ENCODE results near the gene LAMC2.

DNA sequence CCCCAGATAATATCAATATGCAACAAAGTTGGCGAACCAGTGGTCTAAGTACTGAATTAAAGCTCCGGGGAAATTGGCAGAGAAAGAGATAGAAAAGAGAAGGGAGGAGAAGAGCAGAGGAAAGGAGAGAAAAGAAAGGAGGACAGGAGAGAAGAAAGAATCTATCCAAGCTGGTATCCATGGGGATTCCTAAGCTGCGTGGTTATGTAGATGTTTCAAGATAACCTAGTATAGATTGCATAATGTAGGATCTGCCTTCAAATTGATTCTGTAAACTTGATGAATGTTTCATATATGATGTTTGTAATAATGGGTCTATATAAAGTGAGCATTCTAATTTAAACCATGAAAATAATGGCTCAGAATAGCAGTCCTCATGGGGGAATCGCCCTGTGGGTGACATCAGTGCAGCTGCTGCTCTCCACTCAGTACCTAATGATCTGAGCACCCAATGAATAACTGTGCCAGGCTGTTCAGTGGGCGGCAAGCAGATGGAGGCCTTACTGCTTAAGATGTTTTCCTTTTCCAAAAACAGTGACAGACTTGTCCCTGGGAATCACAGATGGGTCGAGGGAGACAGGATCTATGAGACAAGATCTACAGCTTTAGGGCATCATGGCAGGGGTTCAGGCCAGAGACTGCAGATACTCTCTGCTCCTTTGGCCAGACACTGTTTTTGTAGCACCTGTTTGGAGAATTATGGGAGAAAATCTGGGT lies 78.0 kb downstream of the LAMC2 start:
- TF ChIP-seq, protein P1, sequence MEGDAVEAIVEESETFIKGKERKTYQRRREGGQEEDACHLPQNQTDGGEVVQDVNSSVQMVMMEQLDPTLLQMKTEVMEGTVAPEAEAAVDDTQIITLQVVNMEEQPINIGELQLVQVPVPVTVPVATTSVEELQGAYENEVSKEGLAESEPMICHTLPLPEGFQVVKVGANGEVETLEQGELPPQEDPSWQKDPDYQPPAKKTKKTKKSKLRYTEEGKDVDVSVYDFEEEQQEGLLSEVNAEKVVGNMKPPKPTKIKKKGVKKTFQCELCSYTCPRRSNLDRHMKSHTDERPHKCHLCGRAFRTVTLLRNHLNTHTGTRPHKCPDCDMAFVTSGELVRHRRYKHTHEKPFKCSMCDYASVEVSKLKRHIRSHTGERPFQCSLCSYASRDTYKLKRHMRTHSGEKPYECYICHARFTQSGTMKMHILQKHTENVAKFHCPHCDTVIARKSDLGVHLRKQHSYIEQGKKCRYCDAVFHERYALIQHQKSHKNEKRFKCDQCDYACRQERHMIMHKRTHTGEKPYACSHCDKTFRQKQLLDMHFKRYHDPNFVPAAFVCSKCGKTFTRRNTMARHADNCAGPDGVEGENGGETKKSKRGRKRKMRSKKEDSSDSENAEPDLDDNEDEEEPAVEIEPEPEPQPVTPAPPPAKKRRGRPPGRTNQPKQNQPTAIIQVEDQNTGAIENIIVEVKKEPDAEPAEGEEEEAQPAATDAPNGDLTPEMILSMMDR (IDR thresholded peaks at IDR 0.05), result no peak
- no peak for TF ChIP-seq ZFX (IDR thresholded peaks at IDR 0.05; ENCODE audit: borderline replicate concordance)
